ENCODE data around the gene IL22RA2. TPM values are rescaled to one million over a fixed set of nuclear protein-coding genes. Genes with fewer than 3 reads are reported as not detected.
"Not testable (repeated sequence)": the region's sequence is repeated elsewhere in the genome, so short reads cannot be mapped to it uniquely, and the experiment has no call there.

Gene IL22RA2
- total RNA-seq, 1 donor, result under 0.01 TPM

- H3K9me3 ChIP-seq (ENCODE audit: low read depth, low read length); H3K27me3 ChIP-seq (ENCODE audit: insufficient read depth, low read length); H3K4me3 ChIP-seq (ENCODE audit: low read length): not testable (repeated sequence)
- H3K4me1 ChIP-seq (ENCODE audit: insufficient read depth, low read length), result peaks cover 26% of the 10 kb centered on the region
Observed at GRCh38 chr6:137107047-137107766, 66.2 kb downstream of the IL22RA2 start.

- Histone ChIP-seq H3K27me3 (ENCODE audit: insufficient read depth, low read length) (no peaks in the 10 kb centered on the region), H3K9me3 (ENCODE audit: low read depth, low read length) (no peaks in the 10 kb centered on the region), H3K4me1 (ENCODE audit: insufficient read depth, low read length) (peaks cover 33% of the 10 kb centered on the region), H3K4me3 (ENCODE audit: low read length) (no peak overlapping the region)
Observed at GRCh38 chr6:137106183-137106582, 67.3 kb downstream of the IL22RA2 start.

GRCh38 chr6:137105375-137105774, 68.1 kb downstream of the IL22RA2 start:
- no peaks in the 10 kb centered on the region for H3K9me3 ChIP-seq (ENCODE audit: low read depth, low read length)
- H3K4me1 ChIP-seq (ENCODE audit: insufficient read depth, low read length), result peaks cover 38% of the 10 kb centered on the region
- no peak overlapping the region for H3K4me3 ChIP-seq (ENCODE audit: low read length)
- H3K27me3 ChIP-seq (ENCODE audit: insufficient read depth, low read length), result no peaks in the 10 kb centered on the region

- H3K9me3 ChIP-seq (ENCODE audit: low read depth, low read length), result no peaks in the 10 kb centered on the region
- peaks cover 43% of the 10 kb centered on the region for H3K4me1 ChIP-seq (ENCODE audit: insufficient read depth, low read length)
- H3K27me3 ChIP-seq (ENCODE audit: insufficient read depth, low read length), result no peaks in the 10 kb centered on the region
- H3K4me3 ChIP-seq (ENCODE audit: low read length), result no peak overlapping the region
Observed at GRCh38 chr6:137104926-137105325, 68.5 kb downstream of the IL22RA2 start.

- H3K4me3 ChIP-seq (ENCODE audit: low read length), result no peak overlapping the region
- H3K27me3 ChIP-seq (ENCODE audit: insufficient read depth, low read length), result no peaks in the 10 kb centered on the region
- peaks cover 44% of the 10 kb centered on the region for H3K4me1 ChIP-seq (ENCODE audit: insufficient read depth, low read length)
- H3K9me3 ChIP-seq (ENCODE audit: low read depth, low read length), result no peaks in the 10 kb centered on the region
Observed at GRCh38 chr6:137102851-137103492, 70.5 kb downstream of the IL22RA2 start.

- no peak overlapping the region for H3K4me3 ChIP-seq (ENCODE audit: low read length)
- H3K9me3 ChIP-seq (ENCODE audit: low read depth, low read length), result no peaks in the 10 kb centered on the region
- H3K27me3 ChIP-seq (ENCODE audit: insufficient read depth, low read length), result no peaks in the 10 kb centered on the region
- H3K4me1 ChIP-seq (ENCODE audit: insufficient read depth, low read length), result peaks cover 41% of the 10 kb centered on the region
Observed at GRCh38 chr6:137102050-137102848, 71.2 kb downstream of the IL22RA2 start.

- Histone ChIP-seq H3K4me3 (ENCODE audit: low read length) (no peak overlapping the region), H3K27me3 (ENCODE audit: insufficient read depth, low read length) (no peaks in the 10 kb centered on the region), H3K4me1 (ENCODE audit: insufficient read depth, low read length) (peaks cover 39% of the 10 kb centered on the region), H3K9me3 (ENCODE audit: low read depth, low read length) (no peaks in the 10 kb centered on the region)
Observed at GRCh38 chr6:137099689-137100403, 73.6 kb downstream of the IL22RA2 start.

- H3K27me3 ChIP-seq (ENCODE audit: insufficient read depth, low read length), result no peaks in the 10 kb centered on the region
- H3K4me3 ChIP-seq (ENCODE audit: low read length), result no peak overlapping the region
- peaks cover 39% of the 10 kb centered on the region for H3K4me1 ChIP-seq (ENCODE audit: insufficient read depth, low read length)
- no peaks in the 10 kb centered on the region for H3K9me3 ChIP-seq (ENCODE audit: low read depth, low read length)
Observed at GRCh38 chr6:137097526-137097925, 75.9 kb downstream of the IL22RA2 start.

- no peak overlapping the region for H3K4me3 ChIP-seq (ENCODE audit: low read length)
- H3K9me3 ChIP-seq (ENCODE audit: low read depth, low read length), result no peaks in the 10 kb centered on the region
- no peaks in the 10 kb centered on the region for H3K27me3 ChIP-seq (ENCODE audit: insufficient read depth, low read length)
- peaks cover 35% of the 10 kb centered on the region for H3K4me1 ChIP-seq (ENCODE audit: insufficient read depth, low read length)
Observed at GRCh38 chr6:137097057-137097456, 76.4 kb downstream of the IL22RA2 start.

- H3K27me3 ChIP-seq (ENCODE audit: insufficient read depth, low read length), result no peaks in the 10 kb centered on the region
- H3K4me3 ChIP-seq (ENCODE audit: low read length), result no peak overlapping the region
- no peaks in the 10 kb centered on the region for H3K9me3 ChIP-seq (ENCODE audit: low read depth, low read length)
- peaks cover 28% of the 10 kb centered on the region for H3K4me1 ChIP-seq (ENCODE audit: insufficient read depth, low read length)
Observed at GRCh38 chr6:137095651-137096238, 77.7 kb downstream of the IL22RA2 start.

GRCh38 chr6:137095093-137095492, 78.4 kb downstream of the IL22RA2 start:
- no peaks in the 10 kb centered on the region for H3K27me3 ChIP-seq (ENCODE audit: insufficient read depth, low read length)
- H3K4me1 ChIP-seq (ENCODE audit: insufficient read depth, low read length), result peaks cover 21% of the 10 kb centered on the region
- H3K9me3 ChIP-seq (ENCODE audit: low read depth, low read length), result no peaks in the 10 kb centered on the region
- no peak overlapping the region for H3K4me3 ChIP-seq (ENCODE audit: low read length)

GRCh38 chr6:137094411-137095008, 78.9 kb downstream of the IL22RA2 start:
- H3K4me1 ChIP-seq (ENCODE audit: insufficient read depth, low read length), result peaks cover 18% of the 10 kb centered on the region
- H3K9me3 ChIP-seq (ENCODE audit: low read depth, low read length), result no peaks in the 10 kb centered on the region
- H3K4me3 ChIP-seq (ENCODE audit: low read length), result no peak overlapping the region
- no peaks in the 10 kb centered on the region for H3K27me3 ChIP-seq (ENCODE audit: insufficient read depth, low read length)
